H54 (cell line): ENCODE measurements around the gene DDX28.
"Not testable (repeated sequence)": the region's sequence is repeated elsewhere in the genome, so short reads cannot be mapped to it uniquely, and the experiment has no call there.

Source experiments
- DNase-seq: peaks from one replicate; pipeline ENCODE4 v3.0.0; 2011; ENCODE audit warnings: low spot score, mixed read lengths; ENCODE audit not compliant: insufficient read length
- FAIRE-seq: peaks from 3 replicates; lab custom pipeline; 2011; peaks lifted over from hg19 to GRCh38; lab: Jason Lieb, UNC
- POLR2A ChIP-seq: IDR thresholded peaks from 2 replicates; pipeline ENCODE4 v1.6.1; 2011; ENCODE audit warnings: low read depth, mild to moderate bottlenecking, low read length

The DDX28 gene

DNA sequence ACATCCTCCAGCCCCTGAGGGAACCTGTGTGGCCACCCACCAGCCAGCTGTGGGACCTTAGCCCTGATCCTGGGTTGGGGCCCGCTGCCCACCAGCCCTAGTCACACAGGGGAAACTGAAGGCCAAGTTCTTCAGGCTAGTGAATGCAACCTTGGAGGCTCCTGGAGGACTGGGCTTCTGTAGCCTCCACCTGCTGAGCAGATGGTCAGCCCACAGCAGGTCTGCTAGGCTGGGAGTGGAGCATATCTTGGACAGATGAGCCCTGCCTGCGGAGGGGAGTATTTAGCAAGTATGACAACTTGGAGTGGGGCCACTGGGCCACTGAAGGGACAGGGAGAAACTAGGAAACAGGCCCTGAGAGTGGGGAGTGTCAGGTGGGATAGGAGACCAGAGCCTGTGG lies 46.8 kb downstream of the DDX28 start:
- FAIRE-seq (no peak), DNase-seq (no peak)
- no peak for TF ChIP-seq POLR2A

DNA sequence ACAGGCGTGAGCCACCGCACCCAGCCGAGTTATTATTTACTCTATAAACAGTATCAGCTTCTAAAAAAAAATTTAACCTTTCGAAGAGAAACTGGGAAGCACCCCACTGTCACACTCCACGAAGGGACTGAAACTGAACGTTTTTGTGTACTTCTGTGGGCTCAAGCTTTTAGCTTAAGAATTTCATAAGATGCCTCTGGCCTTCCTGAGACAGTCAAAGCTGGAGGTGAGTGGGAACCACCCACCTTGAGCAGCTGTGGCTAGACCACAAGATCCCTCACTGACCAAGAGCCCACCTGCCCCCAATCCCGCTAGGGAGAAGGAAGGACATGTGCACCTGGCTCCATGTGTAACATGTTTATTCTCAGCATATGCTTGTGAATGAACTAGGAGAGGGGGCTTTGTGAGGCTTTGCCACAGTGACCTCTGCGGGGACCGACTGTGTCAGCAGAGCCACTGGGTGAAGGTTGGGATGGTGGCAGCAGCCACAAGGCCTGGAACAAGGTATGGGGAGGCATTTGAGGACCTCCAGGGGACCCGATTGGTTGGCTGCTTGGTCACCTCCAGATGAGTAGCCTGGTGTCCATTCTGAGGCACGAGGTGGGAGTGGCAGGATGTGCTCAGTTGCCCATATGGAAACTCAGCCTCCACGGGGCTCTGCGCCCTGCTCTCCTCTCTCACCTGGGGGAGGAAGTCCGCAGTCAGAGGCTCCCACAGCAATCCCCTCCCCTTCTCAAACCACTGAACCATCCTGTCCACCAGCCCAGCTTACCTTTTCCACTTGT lies 47.5 kb downstream of the DDX28 start:
- no peak for TF ChIP-seq POLR2A
- DNase-seq (no peak), FAIRE-seq (no peak)

DNA sequence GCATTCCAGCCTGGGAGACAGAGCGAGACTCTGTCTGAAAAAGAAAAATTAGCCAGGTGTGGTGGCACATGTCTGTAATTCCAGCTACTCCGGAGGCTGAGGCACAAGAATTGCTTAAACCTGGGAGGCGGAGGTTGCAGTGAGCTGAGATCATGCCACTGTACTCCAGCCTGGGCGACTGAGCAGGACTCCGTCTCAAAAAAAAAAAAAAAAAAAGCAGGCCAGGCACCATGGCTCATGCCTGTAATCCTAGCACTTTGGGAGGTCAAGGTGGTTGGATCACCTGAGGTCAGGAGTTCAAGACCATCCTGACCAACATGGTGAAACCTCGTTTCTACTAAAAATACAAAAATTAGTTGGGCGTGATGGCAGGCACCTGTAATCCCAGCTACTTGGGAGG lies 50.7 kb downstream of the DDX28 start:
- not testable (repeated sequence) for FAIRE-seq, DNase-seq

DNA sequence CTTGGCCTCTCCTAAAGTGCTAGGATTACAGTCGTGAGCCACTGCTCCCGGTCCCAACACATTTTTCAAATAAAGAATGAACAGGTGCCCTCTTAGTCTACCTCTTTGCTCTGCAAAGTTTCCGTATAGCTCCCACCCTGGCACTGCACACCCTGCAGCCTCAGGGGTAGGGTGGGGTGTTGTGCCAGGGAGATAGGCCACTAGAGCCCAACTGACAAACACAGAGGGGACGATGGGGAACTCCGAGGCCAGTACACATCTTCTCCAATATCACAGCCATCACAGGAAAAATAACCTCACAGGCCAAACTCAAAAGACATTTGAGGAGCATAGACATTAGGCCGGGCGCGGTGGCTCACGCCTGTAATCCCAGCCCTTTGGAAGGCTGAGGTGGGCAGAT lies 51.9 kb downstream of the DDX28 start:
- FAIRE-seq (no peak), DNase-seq (no peak)
- TF ChIP-seq POLR2A, result no peak
